ENCODE measurements around the gene CLCA1. TPM values are rescaled to one million over a fixed set of nuclear protein-coding genes. Genes with fewer than 3 reads are reported as not detected.

Gene CLCA1
- total RNA-seq, 1 experiment from 2014 or later, result 0.12 TPM

DNA sequence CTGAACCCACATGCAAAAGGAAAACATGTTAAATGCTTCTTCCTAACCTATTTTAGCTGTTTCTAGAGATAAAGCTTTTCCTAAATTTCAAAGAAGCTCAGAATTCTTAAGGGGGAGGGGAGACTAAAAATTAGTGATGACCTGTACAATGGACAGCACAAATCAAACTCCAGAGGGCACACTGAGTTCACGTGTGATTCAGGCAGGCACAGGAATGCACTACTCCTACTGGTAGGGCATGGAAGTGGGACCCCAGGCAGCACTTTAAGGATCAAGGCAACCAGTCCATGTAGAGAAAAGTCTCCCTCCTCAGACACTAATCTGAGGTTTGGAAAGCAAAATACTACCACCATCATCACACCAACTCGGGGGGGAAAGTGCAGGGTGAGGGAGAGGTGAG, 46.9 kb downstream of the CLCA1 start:
- TF ChIP-seq, protein P1, sequence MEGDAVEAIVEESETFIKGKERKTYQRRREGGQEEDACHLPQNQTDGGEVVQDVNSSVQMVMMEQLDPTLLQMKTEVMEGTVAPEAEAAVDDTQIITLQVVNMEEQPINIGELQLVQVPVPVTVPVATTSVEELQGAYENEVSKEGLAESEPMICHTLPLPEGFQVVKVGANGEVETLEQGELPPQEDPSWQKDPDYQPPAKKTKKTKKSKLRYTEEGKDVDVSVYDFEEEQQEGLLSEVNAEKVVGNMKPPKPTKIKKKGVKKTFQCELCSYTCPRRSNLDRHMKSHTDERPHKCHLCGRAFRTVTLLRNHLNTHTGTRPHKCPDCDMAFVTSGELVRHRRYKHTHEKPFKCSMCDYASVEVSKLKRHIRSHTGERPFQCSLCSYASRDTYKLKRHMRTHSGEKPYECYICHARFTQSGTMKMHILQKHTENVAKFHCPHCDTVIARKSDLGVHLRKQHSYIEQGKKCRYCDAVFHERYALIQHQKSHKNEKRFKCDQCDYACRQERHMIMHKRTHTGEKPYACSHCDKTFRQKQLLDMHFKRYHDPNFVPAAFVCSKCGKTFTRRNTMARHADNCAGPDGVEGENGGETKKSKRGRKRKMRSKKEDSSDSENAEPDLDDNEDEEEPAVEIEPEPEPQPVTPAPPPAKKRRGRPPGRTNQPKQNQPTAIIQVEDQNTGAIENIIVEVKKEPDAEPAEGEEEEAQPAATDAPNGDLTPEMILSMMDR (IDR thresholded peaks at IDR 0.05 in 2 of 3, conservative IDR thresholded peaks at IDR 0.05 in 1 of 3; ENCODE audit: borderline replicate concordance in 1 of 3, insufficient read depth in 1 of 3, low read depth in 2 of 3, low read length in 2 of 3), result peak; percentile 56 to 94 (median 60)
- TF ChIP-seq POLR2A (IDR thresholded peaks at IDR 0.05; ENCODE audit: borderline replicate concordance, extremely low read depth, insufficient read depth, insufficient read length) (no peak), POLR2AphosphoS5 (IDR thresholded peaks at IDR 0.05; ENCODE audit: low read depth, low read length) (no peak), RAD21 (IDR thresholded peaks at IDR 0.05; ENCODE audit: low read depth) (peak; percentile 81)
- CTCF ChIA-PET, result interaction anchor here (0.6 to 1.8 kb wide), 9 partner anchors 11 to 568 kb away, joined by 3 to 9 read pairs (median 3); partner anchors contain the start of gene SH3GLB1
- ATAC-seq (peak; percentile 97), DNase-seq (ENCODE audit: low read depth, low spot score) (peak; percentile 62)
- H3K9me2 ChIP-seq (ENCODE audit: insufficient read depth), result no peaks in the 10 kb centered on the region
- no peak overlapping the region for H3K27ac ChIP-seq (ENCODE audit: low read depth, low read length)
- H3K9ac ChIP-seq (ENCODE audit: low read length), result no peak overlapping the region
- RAD21 ChIA-PET (ENCODE audit: low non-redundant PET in 1 of 2, low total read pairs in 2 of 2, uncharacterized antibody in 2 of 2, unreplicated experiment in 2 of 2), result interaction anchor here (0.7 to 1.0 kb wide), 2 partner anchors 135 to 189 kb away, joined by 3 read pairs; partner anchors contain the start of gene SH3GLB1 (in 1 of the 2)
- no peaks in the 10 kb centered on the region for H3K36me3 ChIP-seq (ENCODE audit: control insufficient read depth in 1 of 2, insufficient read depth in 2 of 2, low read length in 2 of 2)
- peaks cover 0 to 26% of the 10 kb centered on the region in 2 experiments; a peak in 2 of 4 replicates for H3K4me1 ChIP-seq (ENCODE audit: control insufficient read depth in 1 of 2, insufficient read depth in 2 of 2, low read length in 2 of 2)
- no peaks in the 10 kb centered on the region for H4K20me1 ChIP-seq (ENCODE audit: insufficient read depth)
- POLR2A ChIA-PET, result no interaction called here
- peak overlapping the region; percentile 42 for H2AFZ ChIP-seq (ENCODE audit: low read depth, low read length, poor library complexity, severe bottlenecking)
- no peaks in the 10 kb centered on the region for H3K27me3 ChIP-seq (ENCODE audit: insufficient read depth, low read length)
- no peaks in the 10 kb centered on the region for H3K79me2 ChIP-seq (ENCODE audit: insufficient read depth, low read length)
- no TSS peak for BruUV-seq (replicated peaks)
- intact Hi-C loops (cut with micrococcal nuclease), result loop anchor here (5.0 kb wide), 1 partner anchor 172 kb away; no protein-coding TSS in a partner anchor
- no peak overlapping the region for H3K4me3 ChIP-seq (replicated peaks in 1 of 2; ENCODE audit: low read depth in 1 of 2, low read length in 2 of 2)
- no peaks in the 10 kb centered on the region for H3K9me3 ChIP-seq (ENCODE audit: control insufficient read depth in 1 of 2, insufficient read depth in 1 of 2, low read depth in 1 of 2, low read length in 2 of 2)
- no peak overlapping the region; the same call in 1 of the 2 replicates for H3K4me2 ChIP-seq (ENCODE audit: low read length)

DNA sequence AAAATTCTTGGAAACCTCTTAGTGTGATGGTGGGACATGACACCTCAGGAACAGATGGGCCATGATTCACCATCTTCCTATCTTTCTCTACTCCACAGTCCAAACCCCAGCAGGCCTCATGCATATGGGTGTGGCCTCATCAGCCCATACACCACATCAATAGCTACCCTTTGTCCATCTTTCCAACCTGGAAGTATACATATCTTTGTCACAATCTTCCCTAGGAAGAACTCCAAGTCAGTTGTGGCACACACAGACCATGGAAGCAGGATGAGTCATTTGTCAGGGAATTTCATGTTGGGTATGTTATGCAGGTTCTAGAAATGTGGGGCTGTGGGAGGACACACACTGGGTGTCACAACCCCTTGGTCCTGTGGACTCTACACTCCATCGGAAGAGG, 47.6 kb downstream of the CLCA1 start:
- TF ChIP-seq EZH2phosphoT487 (IDR thresholded peaks at IDR 0.05; ENCODE audit: borderline replicate concordance), result no peak
- TF ChIP-seq CBX3 (IDR thresholded peaks at IDR 0.05; ENCODE audit: low read depth), result no peak
- TF ChIP-seq, protein P2, sequence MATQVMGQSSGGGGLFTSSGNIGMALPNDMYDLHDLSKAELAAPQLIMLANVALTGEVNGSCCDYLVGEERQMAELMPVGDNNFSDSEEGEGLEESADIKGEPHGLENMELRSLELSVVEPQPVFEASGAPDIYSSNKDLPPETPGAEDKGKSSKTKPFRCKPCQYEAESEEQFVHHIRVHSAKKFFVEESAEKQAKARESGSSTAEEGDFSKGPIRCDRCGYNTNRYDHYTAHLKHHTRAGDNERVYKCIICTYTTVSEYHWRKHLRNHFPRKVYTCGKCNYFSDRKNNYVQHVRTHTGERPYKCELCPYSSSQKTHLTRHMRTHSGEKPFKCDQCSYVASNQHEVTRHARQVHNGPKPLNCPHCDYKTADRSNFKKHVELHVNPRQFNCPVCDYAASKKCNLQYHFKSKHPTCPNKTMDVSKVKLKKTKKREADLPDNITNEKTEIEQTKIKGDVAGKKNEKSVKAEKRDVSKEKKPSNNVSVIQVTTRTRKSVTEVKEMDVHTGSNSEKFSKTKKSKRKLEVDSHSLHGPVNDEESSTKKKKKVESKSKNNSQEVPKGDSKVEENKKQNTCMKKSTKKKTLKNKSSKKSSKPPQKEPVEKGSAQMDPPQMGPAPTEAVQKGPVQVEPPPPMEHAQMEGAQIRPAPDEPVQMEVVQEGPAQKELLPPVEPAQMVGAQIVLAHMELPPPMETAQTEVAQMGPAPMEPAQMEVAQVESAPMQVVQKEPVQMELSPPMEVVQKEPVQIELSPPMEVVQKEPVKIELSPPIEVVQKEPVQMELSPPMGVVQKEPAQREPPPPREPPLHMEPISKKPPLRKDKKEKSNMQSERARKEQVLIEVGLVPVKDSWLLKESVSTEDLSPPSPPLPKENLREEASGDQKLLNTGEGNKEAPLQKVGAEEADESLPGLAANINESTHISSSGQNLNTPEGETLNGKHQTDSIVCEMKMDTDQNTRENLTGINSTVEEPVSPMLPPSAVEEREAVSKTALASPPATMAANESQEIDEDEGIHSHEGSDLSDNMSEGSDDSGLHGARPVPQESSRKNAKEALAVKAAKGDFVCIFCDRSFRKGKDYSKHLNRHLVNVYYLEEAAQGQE (IDR thresholded peaks at IDR 0.05; ENCODE audit: low read depth), result no peak
- TF ChIP-seq, protein P1 (IDR thresholded peaks at IDR 0.05 in 2 of 3, conservative IDR thresholded peaks at IDR 0.05 in 1 of 3; ENCODE audit: borderline replicate concordance in 1 of 3, insufficient read depth in 1 of 3, low read depth in 2 of 3, low read length in 2 of 3), result no peak
- intact Hi-C loops (cut with micrococcal nuclease), result loop anchor here (5.0 kb wide), 1 partner anchor 171 kb away; no protein-coding TSS in a partner anchor
- POLR2A ChIA-PET, result no interaction called here
- RAD21 ChIA-PET (ENCODE audit: low non-redundant PET in 1 of 2, low total read pairs in 2 of 2, uncharacterized antibody in 2 of 2, unreplicated experiment in 2 of 2), result no interaction called here
- Histone ChIP-seq H3K9me2 (ENCODE audit: insufficient read depth) (no peaks in the 10 kb centered on the region), H3K36me3 (ENCODE audit: control insufficient read depth in 1 of 2, insufficient read depth in 2 of 2, low read length in 2 of 2) (no peaks in the 10 kb centered on the region), H4K20me1 (ENCODE audit: insufficient read depth) (no peaks in the 10 kb centered on the region), H3K27me3 (ENCODE audit: insufficient read depth, low read length) (no peaks in the 10 kb centered on the region), H3K79me2 (ENCODE audit: insufficient read depth, low read length) (no peaks in the 10 kb centered on the region), H3K4me3 (replicated peaks in 1 of 2; ENCODE audit: low read depth in 1 of 2, low read length in 2 of 2) (no peak overlapping the region), H3K4me2 (ENCODE audit: low read length) (peak overlapping the region; percentile 28; the same call in 1 of the 2 replicates), H2AFZ (ENCODE audit: low read depth, low read length, poor library complexity, severe bottlenecking) (peak overlapping the region; percentile 42), H3K4me1 (ENCODE audit: control insufficient read depth in 1 of 2, insufficient read depth in 2 of 2, low read length in 2 of 2) (peaks cover 0 to 26% of the 10 kb centered on the region in 2 experiments; a peak in 2 of 4 replicates), H3K9ac (ENCODE audit: low read length) (no peak overlapping the region), H3K27ac (ENCODE audit: low read depth, low read length) (no peak overlapping the region), H3K9me3 (ENCODE audit: control insufficient read depth in 1 of 2, insufficient read depth in 1 of 2, low read depth in 1 of 2, low read length in 2 of 2) (no peaks in the 10 kb centered on the region)
- BruUV-seq (replicated peaks), result no TSS peak
- ATAC-seq, result peak; percentile 32
- CTCF ChIA-PET, result interaction anchor here (1.1 to 1.8 kb wide), 5 partner anchors 17 to 237 kb away, joined by 3 to 9 read pairs (median 4); partner anchors contain the start of gene SH3GLB1
- DNase-seq (ENCODE audit: low read depth, low spot score), result no peak
